K562 (cell line): ENCODE data around the gene DENND2A. TPM values are rescaled to one million over a fixed set of nuclear protein-coding genes. Genes with fewer than 3 reads are reported as not detected.

ENCODE experiments used
- ATAC-seq: fragments of 200-7000 bp; cut with Tn5 transposase; 3 replicates; pipeline ENCODE4 v1.9.1; 2020; ENCODE audit warnings: moderate library complexity
- BruUV-seq: library from RNA; stranded (reverse); fragments of 400-500 nt; replicated peaks from 2 replicates; lab custom pipeline; 2021; lab: Mats Ljungman, UMichigan
- CTCF ChIA-PET: fragments of 300-600 bp; formaldehyde crosslinking; extraction: SDS; loops from one replicate; lab custom pipeline; 2021; ENCODE audit warnings: low intra/inter-chr PET ratio; lab: Yijun Ruan, JAX
- POLR2A ChIA-PET: fragments of 300-600, 350-650 bp; sonication (Branson Sonifier 250); formaldehyde crosslinking; extraction: SDS; loops from one replicate; lab custom pipeline; 2021; ENCODE audit warnings: antibody characterized with exemption, inconsistent platforms; lab: Yijun Ruan, JAX
- DNase-seq, 4 experiments: peaks; one replicate each; pipeline versions ENCODE4 v3.0.0 to v3.0.0-alpha.2; 2011 to 2018; ENCODE audit warnings: low spot score in 3 of 4, mixed read lengths in 3 of 4; ENCODE audit errors: extremely low read depth in 1 of 4
- FAIRE-seq: peaks from 2 replicates; lab custom pipeline; 2011; peaks lifted over from hg19 to GRCh38; lab: Jason Lieb, UNC
- H2AFZ ChIP-seq: 2 replicates; pipeline ENCODE4 v1.6.0; 2011; ENCODE audit warnings: low read depth, low read length, control low read depth, inconsistent platforms
- H3K27ac ChIP-seq: fragments of 200-600 bp; 3 replicates; pipeline ENCODE4 v1.8.0; 2011; ENCODE audit warnings: low read depth, mild to moderate bottlenecking, control low read depth, inconsistent platforms, low read length, moderate library complexity, mixed read lengths; ENCODE audit errors: extremely low read depth
- H3K27me3 ChIP-seq, 2 experiments: fragments of 300-600 bp in 1 of 2; 2 replicates in 1 of 2; 3 replicates in 1 of 2; pipeline versions ENCODE4 v1.6.0 to v1.8.0; 2011; ENCODE audit warnings: inconsistent platforms in 2 of 2, low read length in 2 of 2, mild to moderate bottlenecking in 1 of 2, mixed read lengths in 1 of 2, moderate library complexity in 1 of 2; ENCODE audit not compliant: control insufficient read depth in 2 of 2, insufficient read depth in 2 of 2
- H3K36me3 ChIP-seq: fragments of 300-600 bp; 3 replicates; pipeline ENCODE4 v1.8.0; 2011; ENCODE audit warnings: mild to moderate bottlenecking, low read length, inconsistent platforms; ENCODE audit not compliant: control insufficient read depth, insufficient read depth
- H3K4me1 ChIP-seq, 2 experiments: fragments of 200-600 bp in 1 of 2; replicated peaks in 1 of 2; 2 replicates in 1 of 2; 3 replicates in 1 of 2; pipeline versions ENCODE4 v1.5.1 to v1.8.0; 2011; ENCODE audit warnings: inconsistent platforms in 2 of 2, low read length in 2 of 2, mild to moderate bottlenecking in 1 of 2, mixed read lengths in 1 of 2, moderate library complexity in 1 of 2; ENCODE audit not compliant: control insufficient read depth in 2 of 2, insufficient read depth in 2 of 2
- H3K4me2 ChIP-seq: 2 replicates; pipeline ENCODE4 v1.6.1; 2011; ENCODE audit warnings: low read length, control low read depth, inconsistent platforms, mixed read lengths; ENCODE audit not compliant: insufficient read depth
- H3K4me3 ChIP-seq: fragments of 200-600 bp; sonication (generic), shearing (Covaris generic); 2 replicates; pipeline ENCODE4 v1.5.1; 2016; ENCODE audit warnings: control low read depth, inconsistent platforms
- H3K79me2 ChIP-seq: fragments of 200-600 bp; 3 replicates; pipeline ENCODE4 v1.8.0; 2011; ENCODE audit warnings: low read length, inconsistent platforms; ENCODE audit not compliant: control insufficient read depth, insufficient read depth
- H3K9ac ChIP-seq, 2 experiments: 2 replicates each; pipeline versions ENCODE4 v1.6.0 to v1.6.1; 2011; ENCODE audit warnings: low read depth in 2 of 2, low read length in 2 of 2, control low read depth in 1 of 2, inconsistent platforms in 1 of 2, mild to moderate bottlenecking in 1 of 2, mixed read lengths in 1 of 2; ENCODE audit not compliant: insufficient read depth in 1 of 2
- H3K9me1 ChIP-seq: one replicate; pipeline ENCODE4 v1.6.0; 2011; ENCODE audit warnings: inconsistent platforms, mild to moderate bottlenecking, low read length, moderate library complexity; ENCODE audit not compliant: control insufficient read depth, insufficient read depth
- H3K9me3 ChIP-seq: replicated peaks from 2 replicates; pipeline ENCODE4 v1.5.1; 2011; ENCODE audit warnings: low read depth, low read length, inconsistent platforms; ENCODE audit not compliant: control insufficient read depth, insufficient read depth
- H4K20me1 ChIP-seq: replicated peaks from 2 replicates; pipeline ENCODE4 v1.6.1; 2011; ENCODE audit warnings: low read length, inconsistent platforms, mixed read lengths; ENCODE audit not compliant: control insufficient read depth, insufficient read depth
- ASH1L ChIP-seq: fragments of 450-650 bp; IDR thresholded peaks from 2 replicates; pipeline ENCODE4 v1.6.1; 2018; ENCODE audit warnings: borderline replicate concordance, mild to moderate bottlenecking, low read depth; ENCODE audit not compliant: partially characterized antibody
- DMBX1 ChIP-seq: fragments of 250-450 bp; sonication (Bioruptor Pico); IDR thresholded peaks from 2 replicates; pipeline ENCODE4 v1.8.0; 2022; ENCODE audit warnings: inconsistent platforms, mild to moderate bottlenecking, moderate library complexity, borderline replicate concordance
- EZH2 ChIP-seq: IDR thresholded peaks from 2 replicates; pipeline ENCODE4 v1.6.1; 2012; ENCODE audit warnings: low read depth, mild to moderate bottlenecking, inconsistent platforms, low read length, borderline replicate concordance
- KLF6 ChIP-seq: fragments of 250-450 bp; sonication (Bioruptor Pico); IDR thresholded peaks from 2 replicates; pipeline ENCODE4 v1.4.0; 2020; ENCODE audit warnings: mild to moderate bottlenecking, moderate library complexity, borderline replicate concordance
- MBD2 ChIP-seq: sonication (generic); IDR thresholded peaks from 2 replicates; pipeline ENCODE4 v1.6.1; 2016; ENCODE audit warnings: low read depth, borderline replicate concordance
- USF2 ChIP-seq: sonication (generic); formaldehyde crosslinking; IDR thresholded peaks from 2 replicates; pipeline ENCODE4 v1.5.0; 2020; ENCODE audit warnings: missing genetic modification reagents
- WGBS: fragments of 100-300 bp; shearing (Covaris generic); methylation state at CpG from one replicate; pipeline ENCODE4 v1.1.6; 2016; ENCODE audit warnings: low coverage, mixed read lengths; ENCODE audit not compliant: insufficient coverage; ENCODE audit errors: missing lambda C conversion rate; 5-methylcytosine and 5-hydroxymethylcytosine counted together
- in situ Hi-C: fragments of 300-500 bp; cut with MboI; formaldehyde crosslinking; loops from 4 replicates; pipeline ENCODE4 v1.15.0; 2018; ENCODE audit warnings: inconsistent platforms, mixed read lengths
- intact Hi-C: fragments of 100-400 bp; cut with micrococcal nuclease; formaldehyde crosslinking; loops from 2 replicates; pipeline ENCODE4 v1.14.2; 2022
- polyA plus RNA-seq, 8 experiments: library from polyadenylated mRNA; depleted of rRNA in 4 of 8; stranded (reverse) in 5 of 8; unstranded in 3 of 8; fragments of >200 nt; fragmentation: Nextera tagmentation in 2 of 8; fragmentation: Illumina TruSeq in 1 of 8; extraction: Ambion mirVana in 2 of 8; extraction: Trizol in 1 of 8; gene quantifications; 2 replicates each; pipeline versions ENCODE4 v1.2.1 to v1.2.3, GENCODE V29; 2011 to 2014; ENCODE audit warnings: inconsistent platforms in 1 of 8, missing spikeins in 1 of 8
- total RNA-seq, 7 experiments: library from RNA; depleted of rRNA in 6 of 7; stranded (reverse); fragments of >200 nt in 6 of 7; fragmentation: Illumina TruSeq in 2 of 7; extraction: Trizol in 2 of 7; gene quantifications; 2 replicates each; pipeline versions ENCODE4 v1.2.1 to v1.2.3, GENCODE V29; 2011 to 2021; ENCODE audit warnings: low replicate concordance in 1 of 7

DENND2A gene
- total and polyA plus RNA-seq, 9 of the 15 experiments (the other 6 are each of a cell fraction or from before 2014, with no cell fraction given) = not detected

DNA sequence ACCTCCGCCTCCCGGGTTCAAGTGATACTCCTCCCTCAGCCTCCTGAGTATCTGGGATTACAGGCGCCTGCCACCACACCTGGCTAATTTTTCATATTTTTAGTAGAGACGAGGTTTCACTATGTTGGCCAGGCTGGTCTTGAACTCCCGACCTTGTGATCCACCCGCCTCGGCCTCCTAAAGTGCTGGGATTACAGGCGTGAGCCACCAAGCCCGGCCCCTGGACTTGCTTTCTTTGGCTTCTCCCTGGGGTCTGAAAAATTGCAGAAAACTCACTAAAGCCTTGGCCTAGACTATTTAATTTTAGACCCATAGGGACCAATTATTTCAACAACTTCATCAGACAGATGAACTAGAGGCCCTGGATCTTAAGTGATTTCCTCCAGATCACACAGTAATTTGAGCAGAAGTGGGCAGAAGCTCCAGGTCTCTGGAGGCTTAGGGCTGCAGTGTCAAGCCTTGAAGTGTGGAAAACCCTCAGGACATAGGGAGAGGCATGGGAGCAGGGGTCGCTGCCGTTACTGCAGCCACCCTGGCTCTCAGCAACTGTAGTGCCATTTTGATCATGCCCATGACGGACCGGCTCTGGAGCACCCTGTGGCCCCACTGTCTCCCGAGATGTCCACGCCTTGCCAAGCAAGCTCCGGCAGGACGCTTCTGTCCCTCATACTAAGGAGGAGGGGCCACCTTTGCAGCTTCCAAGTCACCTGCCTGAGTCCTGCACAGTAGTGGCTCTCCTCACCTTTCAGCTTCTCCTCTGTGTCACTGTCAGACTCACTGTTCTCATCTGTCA, 72.4 kb downstream of the DENND2A start:
- ATAC-seq (no peak; the same call in 2 of the 3 replicates), DNase-seq (no peak), FAIRE-seq (no peak)
- Histone ChIP-seq H2AFZ (no peak overlapping the region), H3K79me2 (no peaks in the 10 kb centered on the region), H3K36me3 (no peaks in the 10 kb centered on the region), H3K9me1 (peaks cover 2% of the 10 kb centered on the region), H4K20me1 (0 out of 2 replicates have a peak, but pooled peaks cover 8% of the 10 kb centered on the region), H3K4me2 (no peak overlapping the region), H3K27me3 (peaks cover 61 to 87% of the 10 kb centered on the region in 2 experiments), H3K4me3 (no peak overlapping the region), H3K9ac (no peak overlapping the region), H3K9me3 (no peaks in the 10 kb centered on the region), H3K4me1 (no peaks in the 10 kb centered on the region), H3K27ac (no peak overlapping the region)
- ChIA-PET POLR2A (no interaction called here), CTCF (no interaction called here)
- intact Hi-C loops = no loop called here
- TF ChIP-seq ASH1L (no peak), KLF6 (CRISPR knock-in tag) (no peak), USF2 (no peak), EZH2 (0 out of 2 replicates have a peak, but pooled peaks have one; percentile 51), MBD2 (no peak), DMBX1 (CRISPR knock-in tag) (no peak)
- WGBS = 1% methylated on average over 17 of the region's 17 CpGs
- in situ Hi-C loops = no loop called here
- BruUV-seq = no TSS peak
